GM10266 (cell line): ENCODE measurements around the gene DLG5.

Experiments used
- DNase-seq: peaks from one replicate; pipeline ENCODE4 v3.0.0; 2012; ENCODE audit errors: extremely low spot score
- CTCF ChIP-seq: IDR thresholded peaks from 2 replicates; pipeline ENCODE4 v1.5.1; 2012; ENCODE audit warnings: mild to moderate bottlenecking, low read depth; ENCODE audit not compliant: control insufficient read depth, insufficient read depth; ENCODE audit errors: missing control alignments

Gene DLG5

GRCh38 chr10:77849039-77849664, 77.4 kb downstream of the DLG5 start:
- DNase-seq, result peak; percentile 38
- TF ChIP-seq CTCF, result no peak

- peak; percentile 94 for TF ChIP-seq CTCF
These were observed 79.7 kb downstream of the DLG5 start for GRCh38 chr10:77846718-77847311.

GRCh38 chr10:77845451-77845850, 81.1 kb downstream of the DLG5 start:
- TF ChIP-seq CTCF, result no peak
- DNase-seq, result no peak

More at GRCh38 chr10:77846718-77847311, 79.7 kb downstream of the DLG5 start:
- DNase-seq, result peak; percentile 77

- DNase-seq, result no peak
- TF ChIP-seq CTCF, result no peak
These were observed 81.7 kb downstream of the DLG5 start for GRCh38 chr10:77844713-77845445.

- TF ChIP-seq CTCF, result no peak
- no peak for DNase-seq
These were observed 82.4 kb downstream of the DLG5 start for GRCh38 chr10:77844177-77844576.

GRCh38 chr10:77843264-77843663, 83.3 kb downstream of the DLG5 start:
- no peak for TF ChIP-seq CTCF
- DNase-seq, result no peak

GRCh38 chr10:77842652-77843212, 83.8 kb downstream of the DLG5 start:
- no peak for TF ChIP-seq CTCF
- DNase-seq, result no peak
